ENCODE results near the gene NEDD4L. TPM values are rescaled to one million over a fixed set of nuclear protein-coding genes. Genes with fewer than 3 reads are reported as not detected.

Gene NEDD4L
- total RNA-seq, 2 experiments from 2014 or later, result 11.2 to 13.7 TPM

GRCh38 chr18:58045242-58046092 is 1.4 kb downstream of the NEDD4L start:
- Mint-ChIP-seq H3K4me1 (ENCODE audit: low read depth) (peaks cover 33% of the 10 kb centered on the region), H3K27ac (peak overlapping the region; percentile 75), H3K27me3 (peaks cover 19% of the 10 kb centered on the region), H3K36me3 (ENCODE audit: low read depth) (peaks cover 14% of the 10 kb centered on the region), H3K4me3 (peak overlapping the region; percentile 97), H3K9me3 (no peaks in the 10 kb centered on the region)
- CTCF ChIA-PET, result no interaction called here
- intact Hi-C loops (cut with DNase I, micrococcal nuclease), result loop anchor here in 1 of 2 experiments (1.0 to 10.0 kb wide), 5 partner anchors 76 to 719 kb away; no protein-coding TSS in a partner anchor
- TF ChIP-seq, protein P1, sequence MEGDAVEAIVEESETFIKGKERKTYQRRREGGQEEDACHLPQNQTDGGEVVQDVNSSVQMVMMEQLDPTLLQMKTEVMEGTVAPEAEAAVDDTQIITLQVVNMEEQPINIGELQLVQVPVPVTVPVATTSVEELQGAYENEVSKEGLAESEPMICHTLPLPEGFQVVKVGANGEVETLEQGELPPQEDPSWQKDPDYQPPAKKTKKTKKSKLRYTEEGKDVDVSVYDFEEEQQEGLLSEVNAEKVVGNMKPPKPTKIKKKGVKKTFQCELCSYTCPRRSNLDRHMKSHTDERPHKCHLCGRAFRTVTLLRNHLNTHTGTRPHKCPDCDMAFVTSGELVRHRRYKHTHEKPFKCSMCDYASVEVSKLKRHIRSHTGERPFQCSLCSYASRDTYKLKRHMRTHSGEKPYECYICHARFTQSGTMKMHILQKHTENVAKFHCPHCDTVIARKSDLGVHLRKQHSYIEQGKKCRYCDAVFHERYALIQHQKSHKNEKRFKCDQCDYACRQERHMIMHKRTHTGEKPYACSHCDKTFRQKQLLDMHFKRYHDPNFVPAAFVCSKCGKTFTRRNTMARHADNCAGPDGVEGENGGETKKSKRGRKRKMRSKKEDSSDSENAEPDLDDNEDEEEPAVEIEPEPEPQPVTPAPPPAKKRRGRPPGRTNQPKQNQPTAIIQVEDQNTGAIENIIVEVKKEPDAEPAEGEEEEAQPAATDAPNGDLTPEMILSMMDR (IDR thresholded peaks at IDR 0.05), result no peak
- Histone ChIP-seq H3K4me3 (ENCODE audit: low read length) (peak overlapping the region; percentile 72), H3K4me1 (ENCODE audit: insufficient read depth, low read length) (peaks cover 23% of the 10 kb centered on the region), H3K36me3 (ENCODE audit: insufficient read depth, low read length) (no peaks in the 10 kb centered on the region), H3K27me3 (ENCODE audit: control insufficient read depth in 1 of 2, insufficient read depth in 2 of 2, low read length in 2 of 2) (peaks cover 0 to 4% of the 10 kb centered on the region in 2 experiments), H3K27ac (ENCODE audit: low read depth in 1 of 2, low read length in 2 of 2) (no peak overlapping the region), H3K9me3 (ENCODE audit: control insufficient read depth in 1 of 2, insufficient read depth in 1 of 2, low read length in 2 of 2) (no peaks in the 10 kb centered on the region)
- ATAC-seq (ENCODE audit: poor library complexity), result no peak
- POLR2A ChIA-PET, result no interaction called here
- peak in 11 of 14 experiments; percentile 6 to 62 (median 31) for DNase-seq

- peak overlapping the region; percentile 75 for H3K27ac Mint-ChIP-seq
Measured at GRCh38 chr18:58046093-58046793, 2.2 kb downstream of the NEDD4L start.

More at GRCh38 chr18:58046093-58046793, 2.2 kb downstream of the NEDD4L start:
- Mint-ChIP-seq H3K36me3 (ENCODE audit: low read depth) (peaks cover 14% of the 10 kb centered on the region), H3K27me3 (peaks cover 19% of the 10 kb centered on the region), H3K4me3 (peak overlapping the region; percentile 97), H3K4me1 (ENCODE audit: low read depth) (peaks cover 29% of the 10 kb centered on the region), H3K9me3 (no peaks in the 10 kb centered on the region)
- TF ChIP-seq, protein P1 (IDR thresholded peaks at IDR 0.05), result no peak
- ATAC-seq (ENCODE audit: poor library complexity), result no peak
- no peak for DNase-seq
- ChIA-PET POLR2A (no interaction called here), CTCF (no interaction called here)
- intact Hi-C loops (cut with DNase I, micrococcal nuclease), result loop anchor here in 1 of 2 experiments (5.0 to 10.0 kb wide), 4 partner anchors 136 to 719 kb away; no protein-coding TSS in a partner anchor
- Histone ChIP-seq H3K4me3 (ENCODE audit: low read length) (peak overlapping the region; percentile 72), H3K9me3 (ENCODE audit: control insufficient read depth in 1 of 2, insufficient read depth in 1 of 2, low read length in 2 of 2) (no peaks in the 10 kb centered on the region), H3K27ac (ENCODE audit: low read depth in 1 of 2, low read length in 2 of 2) (no peak overlapping the region), H3K36me3 (ENCODE audit: insufficient read depth, low read length) (no peaks in the 10 kb centered on the region), H3K27me3 (ENCODE audit: control insufficient read depth in 1 of 2, insufficient read depth in 2 of 2, low read length in 2 of 2) (peaks cover 0 to 4% of the 10 kb centered on the region in 2 experiments), H3K4me1 (ENCODE audit: insufficient read depth, low read length) (peaks cover 23% of the 10 kb centered on the region)

Data from CD4-positive, alpha-beta T cell (primary cell).